CD4-positive, CD25-positive, alpha-beta regulatory T cell (primary cell): ENCODE data around the gene MSANTD7. TPM values are rescaled to one million over a fixed set of nuclear protein-coding genes. Genes with fewer than 3 reads are reported as not detected.

Experiments
- ATAC-seq, 2 donors: fragments of 150-1000 bp; cut with Tn5 transposase; one replicate each; pipeline ENCODE4 v1.10.0; 2021; ENCODE audit warnings: low read depth in 2 of 2, moderate number of reproducible peaks in 2 of 2, moderate library complexity in 1 of 2
- DNase-seq, 3 donors: peaks; one replicate each; pipeline versions ENCODE4 v3.0.0 to v3.0.0-alpha.2; 2012 to 2022; ENCODE audit warnings: mixed read lengths in 1 of 3
- H3K27ac ChIP-seq: one replicate; pipeline ENCODE4 v1.7.0; 2013; ENCODE audit warnings: mild to moderate bottlenecking, low read length; ENCODE audit not compliant: insufficient read depth, poor library complexity, severe bottlenecking
- H3K27me3 ChIP-seq: one replicate; pipeline ENCODE4 v1.7.0; 2013; ENCODE audit warnings: low read length; ENCODE audit not compliant: control insufficient read depth, insufficient read depth
- H3K36me3 ChIP-seq: one replicate; pipeline ENCODE4 v1.7.0; 2013; ENCODE audit warnings: mild to moderate bottlenecking, low read length, moderate library complexity; ENCODE audit not compliant: control insufficient read depth, insufficient read depth
- H3K4me1 ChIP-seq: 2 replicates; pipeline ENCODE4 v1.7.0; 2013; ENCODE audit warnings: mild to moderate bottlenecking, low read length; ENCODE audit not compliant: insufficient read depth, control insufficient read depth, poor library complexity, severe bottlenecking
- H3K4me3 ChIP-seq: one replicate; pipeline ENCODE4 v1.7.0; 2013; ENCODE audit warnings: low read depth, mild to moderate bottlenecking, low read length, moderate library complexity
- H3K9me3 ChIP-seq, 2 experiments: 1 replicate in 1 of 2; 2 replicates in 1 of 2; pipeline ENCODE4 v1.7.0; 2013; ENCODE audit warnings: low read length in 2 of 2, mild to moderate bottlenecking in 1 of 2, moderate library complexity in 1 of 2; ENCODE audit not compliant: control insufficient read depth in 2 of 2
- H3K27ac Mint-ChIP-seq, 3 donors: one replicate each; pipeline ENCODE4 v1.8.0; 2020 to 2022; ENCODE audit warnings: mild to moderate bottlenecking in 3 of 3, mixed read lengths in 3 of 3, moderate library complexity in 2 of 3
- H3K27me3 Mint-ChIP-seq: one replicate; pipeline ENCODE4 v1.8.0; 2022; ENCODE audit warnings: mild to moderate bottlenecking, mixed read lengths
- H3K36me3 Mint-ChIP-seq: one replicate; pipeline ENCODE4 v1.8.0; 2020; ENCODE audit warnings: mixed read lengths
- H3K4me1 Mint-ChIP-seq, 4 donors: one replicate each; pipeline ENCODE4 v1.8.0; 2020 to 2022; ENCODE audit warnings: mixed read lengths in 4 of 4, mild to moderate bottlenecking in 1 of 4
- H3K4me3 Mint-ChIP-seq, 4 donors: one replicate each; pipeline ENCODE4 v1.8.0; 2020 to 2022; ENCODE audit warnings: mild to moderate bottlenecking in 4 of 4, mixed read lengths in 4 of 4, moderate library complexity in 3 of 4
- H3K9me3 Mint-ChIP-seq, 7 donors: one replicate each; pipeline ENCODE4 v1.8.0; 2020 to 2022; ENCODE audit warnings: mixed read lengths in 7 of 7, mild to moderate bottlenecking in 3 of 7, moderate library complexity in 2 of 7
- polyA plus RNA-seq, 4 donors: library from polyadenylated mRNA; unstranded; fragments of 300-500 nt; fragmentation: Illumina TruSeq; gene quantifications; one replicate each; pipeline ENCODE4 v1.2.3, GENCODE V29; 2021
- total RNA-seq: library from RNA; stranded (reverse); gene quantifications from one replicate; pipeline ENCODE4 v1.2.3, GENCODE V29; 2022

MSANTD7 gene
- total and polyA plus RNA-seq, 5 donors from 2014 or later, result 8.4 to 28.9 (median 9.9) TPM

GRCh38 chr10:14879124-14879927, 41.2 kb downstream of the MSANTD7 start:
- Histone ChIP-seq H3K4me1 (peaks cover 28% of the 10 kb centered on the region), H3K27ac (peak overlapping the region; percentile 62), H3K36me3 (no peaks in the 10 kb centered on the region), H3K9me3 (no peaks in the 10 kb centered on the region), H3K4me3 (peak overlapping the region; percentile 83), H3K27me3 (no peaks in the 10 kb centered on the region)
- Mint-ChIP-seq H3K27ac (peak overlapping the region; percentile 82 to 91 (median 85)), H3K9me3 (peaks cover 0 to 2% (median 0%) of the 10 kb centered on the region in 7 donors), H3K27me3 (no peaks in the 10 kb centered on the region), H3K36me3 (peaks cover 3% of the 10 kb centered on the region), H3K4me1 (peaks cover 9 to 45% (median 30%) of the 10 kb centered on the region in 4 donors), H3K4me3 (peak overlapping the region; percentile 87 to 93 (median 92))
- ATAC-seq, result peak in 1 of 2 donors; percentile 2
- DNase-seq, result peak; percentile 31 to 45 (median 33)

DNA sequence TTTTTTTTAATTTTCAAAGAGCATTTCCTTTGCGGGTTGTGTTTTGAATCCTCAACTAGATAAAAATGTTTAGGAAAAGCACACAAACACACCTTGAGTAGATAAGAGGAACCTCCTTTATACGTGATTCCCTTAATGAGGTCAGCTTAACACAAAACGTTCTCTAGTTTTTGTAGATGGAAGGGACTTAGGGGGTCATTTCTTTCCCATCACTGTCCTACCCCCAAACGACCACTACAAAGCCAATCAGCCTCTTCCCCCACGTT, 41.8 kb downstream of the MSANTD7 start:
- H3K27ac Mint-ChIP-seq, result peak overlapping the region in 2 of 3 donors; percentile 85 to 91
- H3K27me3 Mint-ChIP-seq, result no peaks in the 10 kb centered on the region

GRCh38 chr10:14880229-14880628, 42.1 kb downstream of the MSANTD7 start:
- peaks cover 9 to 45% (median 30%) of the 10 kb centered on the region in 4 donors for H3K4me1 Mint-ChIP-seq
- peak overlapping the region; percentile 87 to 93 (median 92) for H3K4me3 Mint-ChIP-seq
- Histone ChIP-seq H3K36me3 (no peaks in the 10 kb centered on the region), H3K4me3 (peak overlapping the region; percentile 83), H3K9me3 (no peaks in the 10 kb centered on the region), H3K27ac (no peak overlapping the region), H3K27me3 (no peaks in the 10 kb centered on the region), H3K4me1 (peaks cover 28% of the 10 kb centered on the region)
- ATAC-seq, result no peak
- H3K27me3 Mint-ChIP-seq, result no peaks in the 10 kb centered on the region
- H3K27ac Mint-ChIP-seq, result peak overlapping the region in 2 of 3 donors; percentile 85 to 91
- H3K9me3 Mint-ChIP-seq, result peaks cover 0 to 2% (median 0%) of the 10 kb centered on the region in 7 donors
- DNase-seq, result no peak
- peaks cover 3% of the 10 kb centered on the region for H3K36me3 Mint-ChIP-seq

More for the DNA sequence above, 41.8 kb downstream of the MSANTD7 start:
- H3K36me3 Mint-ChIP-seq, result peaks cover 3% of the 10 kb centered on the region
- peaks cover 9 to 45% (median 30%) of the 10 kb centered on the region in 4 donors for H3K4me1 Mint-ChIP-seq
- H3K9me3 Mint-ChIP-seq, result peaks cover 0 to 2% (median 0%) of the 10 kb centered on the region in 7 donors
- no peaks in the 10 kb centered on the region for H3K36me3 ChIP-seq
- H3K4me3 Mint-ChIP-seq, result peak overlapping the region; percentile 87 to 93 (median 92)
- DNase-seq (peak in 1 of 3 donors; percentile 13), ATAC-seq (no peak)
- H3K4me1 ChIP-seq, result peaks cover 28% of the 10 kb centered on the region
- no peaks in the 10 kb centered on the region for H3K27me3 ChIP-seq
- H3K4me3 ChIP-seq, result peak overlapping the region; percentile 83
- H3K27ac ChIP-seq, result no peak overlapping the region
- no peaks in the 10 kb centered on the region for H3K9me3 ChIP-seq

DNA sequence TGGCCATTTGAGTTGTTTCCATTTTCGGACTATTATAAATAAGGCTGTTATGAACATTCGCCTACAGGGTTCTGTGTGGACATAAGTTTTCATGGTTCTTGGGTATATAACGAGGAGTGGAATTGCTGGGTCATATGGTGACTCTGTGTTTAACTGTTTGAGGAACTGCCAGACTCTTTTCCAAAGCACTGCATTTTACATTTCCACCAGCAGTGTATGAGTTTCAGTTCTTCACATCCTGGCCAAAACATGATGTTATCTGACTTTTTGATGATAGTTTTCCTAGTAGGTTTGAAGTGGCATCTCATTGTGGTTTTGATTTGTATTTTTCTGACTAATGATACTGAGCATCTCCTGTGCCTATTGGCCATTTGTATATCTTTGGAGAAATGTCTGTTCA, 46.0 kb downstream of the MSANTD7 start:
- DNase-seq, result peak in 1 of 3 donors; percentile 25
- ATAC-seq, result no peak
- H3K27ac ChIP-seq, result no peak overlapping the region
- H3K27ac Mint-ChIP-seq, result no peak overlapping the region
- H3K4me3 Mint-ChIP-seq, result peak overlapping the region in 1 of 4 donors; percentile 26
- H3K4me1 Mint-ChIP-seq, result peaks cover 5 to 24% (median 16%) of the 10 kb centered on the region in 4 donors
- H3K4me3 ChIP-seq, result no peak overlapping the region
- H3K36me3 ChIP-seq, result no peaks in the 10 kb centered on the region
- H3K27me3 ChIP-seq, result no peaks in the 10 kb centered on the region
- H3K36me3 Mint-ChIP-seq, result peaks cover 3% of the 10 kb centered on the region
- H3K9me3 ChIP-seq, result no peaks in the 10 kb centered on the region
- H3K4me1 ChIP-seq, result peaks cover 11% of the 10 kb centered on the region
- H3K27me3 Mint-ChIP-seq, result no peaks in the 10 kb centered on the region
- H3K9me3 Mint-ChIP-seq, result peaks cover 0 to 2% (median 0%) of the 10 kb centered on the region in 7 donors

Other genes with a start within 250 kb of the MSANTD7 start
- 327 TPM for gene FAM107B, start 63.4 kb upstream of the MSANTD7 start, total RNA-seq
- 100 to 1,000 TPM; 202 to 301 (median 262) TPM for gene FAM107B, start 63.4 kb upstream of the MSANTD7 start, polyA plus RNA-seq
- 1.7 TPM for gene CDNF, start 269 bp upstream of the MSANTD7 start, total RNA-seq
- gene CDNF, start 269 bp upstream of the MSANTD7 start, polyA plus RNA-seq, result 1 to 10 TPM in 2 of 4 donors, under 1 TPM in 2; 0.32 to 2.1 (median 1.2) TPM
- gene HSPA14, start within 50 bp of the MSANTD7 start, total RNA-seq, result 22.6 TPM
- gene HSPA14, start within 50 bp of the MSANTD7 start, polyA plus RNA-seq, result 10 to 100 TPM; 16.0 to 26.7 (median 20.9) TPM
- 4.3 TPM for gene SUV39H2, start 40.6 kb downstream of the MSANTD7 start, total RNA-seq
- 1 to 10 TPM; 2.1 to 5.2 (median 3.7) TPM for gene SUV39H2, start 40.6 kb downstream of the MSANTD7 start, polyA plus RNA-seq
- 24.6 TPM for gene DCLRE1C, start 115.8 kb downstream of the MSANTD7 start, total RNA-seq
- 10 to 100 TPM; 18.5 to 30.5 (median 23.1) TPM for gene DCLRE1C, start 115.8 kb downstream of the MSANTD7 start, polyA plus RNA-seq
- not detected for gene MEIG1, start 121.1 kb downstream of the MSANTD7 start, total RNA-seq
- gene MEIG1, start 121.1 kb downstream of the MSANTD7 start, polyA plus RNA-seq, result 1 to 10 TPM in 3 of 4 donors, under 1 TPM in 1; 0.83 to 1.7 (median 1.5) TPM
- not detected for gene OLAH, start 205.6 kb downstream of the MSANTD7 start, total RNA-seq
- not detected for gene OLAH, start 205.6 kb downstream of the MSANTD7 start, polyA plus RNA-seq